A549 (cell line): ENCODE results near the gene PDE4D.

Source experiments
- CTCF ChIP-seq: fragments of >200 bp; sonication (Bioruptor Twin); formaldehyde crosslinking; IDR thresholded peaks from 3 replicates; pipeline ENCODE4 v1.5.1; 2016
- POLR2A ChIP-seq: IDR thresholded peaks from 2 replicates; pipeline ENCODE4 v1.6.1; 2012; ENCODE audit warnings: mild to moderate bottlenecking, low read length
- RFX5 ChIP-seq: fragments of 450-650 bp; IDR thresholded peaks from 2 replicates; pipeline ENCODE4 v1.7.1; 2014; ENCODE audit warnings: antibody characterized with exemption, mild to moderate bottlenecking, moderate library complexity

- TF ChIP-seq RFX5 (peak; percentile 15; the same call in 1 of the 2 replicates), POLR2A (no peak), CTCF (no peak)
Observed at GRCh38 chr5:59055745-59056448, 837.6 kb downstream of the PDE4D start.
